SK-N-SH treated with all-trans-retinoic acid at 6 μM for 48 hours (cell line): ENCODE measurements around the gene SMR3A.

Source experiments
- ATAC-seq: fragments of 200-7000 bp; cut with Tn5 transposase; 3 replicates; pipeline ENCODE4 v1.9.1; 2020; ENCODE audit warnings: mild to moderate bottlenecking, moderate library complexity
- ARNTL ChIP-seq: fragments of 450-650 bp; formaldehyde crosslinking; IDR thresholded peaks from 2 replicates; pipeline ENCODE4 v1.5.0; 2020; ENCODE audit warnings: low read depth, mild to moderate bottlenecking, moderate library complexity, borderline replicate concordance
- BACH2 ChIP-seq: fragments of 250-450 bp; sonication (Bioruptor Pico); IDR thresholded peaks from 2 replicates; pipeline ENCODE4 v1.9.0; 2021; ENCODE audit warnings: mild to moderate bottlenecking, borderline replicate concordance
- CSDC2 ChIP-seq: fragments of 250-450 bp; sonication (Bioruptor Pico); IDR thresholded peaks from 2 replicates; pipeline ENCODE4 v1.5.0; 2020; ENCODE audit warnings: mild to moderate bottlenecking, moderate library complexity
- ESRRG ChIP-seq: fragments of 250-450 bp; sonication (Bioruptor Pico); IDR thresholded peaks from 2 replicates; pipeline ENCODE4 v1.6.1; 2021; ENCODE audit warnings: mild to moderate bottlenecking
- GLIS3 ChIP-seq: fragments of 250-450 bp; sonication (Bioruptor Pico); IDR thresholded peaks from 2 replicates; pipeline ENCODE4 v1.5.0; 2020; ENCODE audit warnings: mild to moderate bottlenecking, moderate library complexity
- ISL1 ChIP-seq: fragments of 250-450 bp; sonication (Bioruptor Pico); IDR thresholded peaks from 2 replicates; pipeline ENCODE4 v2.1.2; 2022; ENCODE audit warnings: mild to moderate bottlenecking, moderate library complexity
- OSR1 ChIP-seq: fragments of 250-450 bp; sonication (Bioruptor Pico); IDR thresholded peaks from 2 replicates; pipeline ENCODE4 v1.8.0; 2022; ENCODE audit warnings: moderate library complexity, mild to moderate bottlenecking, inconsistent platforms
- POU6F1 ChIP-seq: fragments of 250-450 bp; sonication (Bioruptor Pico); IDR thresholded peaks from 2 replicates; pipeline ENCODE4 v1.8.0; 2021; ENCODE audit warnings: low read depth, mild to moderate bottlenecking, moderate library complexity, borderline replicate concordance
- PPARA ChIP-seq: fragments of 250-450 bp; sonication (Bioruptor Pico); IDR thresholded peaks from 2 replicates; pipeline ENCODE4 v1.5.0; 2020; ENCODE audit warnings: mild to moderate bottlenecking, borderline replicate concordance
- RARB ChIP-seq: fragments of 250-450 bp; sonication (Bioruptor Pico); IDR thresholded peaks from 2 replicates; pipeline ENCODE4 v1.8.0; 2021; ENCODE audit warnings: mild to moderate bottlenecking, moderate library complexity
- SNAI2 ChIP-seq: fragments of 250-450 bp; sonication (Bioruptor Pico); IDR thresholded peaks from 2 replicates; pipeline ENCODE4 v1.5.0; 2020; ENCODE audit warnings: mild to moderate bottlenecking, moderate library complexity
- TCF4 ChIP-seq: fragments of 250-450 bp; sonication (Bioruptor Pico); IDR thresholded peaks from 2 replicates; pipeline ENCODE4 v1.8.0; 2021; ENCODE audit warnings: mild to moderate bottlenecking, moderate library complexity, borderline replicate concordance
- TOX ChIP-seq: fragments of 250-450 bp; sonication (Bioruptor Pico); IDR thresholded peaks from 2 replicates; pipeline ENCODE4 v1.8.0; 2021; ENCODE audit warnings: mild to moderate bottlenecking, moderate library complexity, borderline replicate concordance
- ZC3H10 ChIP-seq: fragments of 250-450 bp; sonication (Bioruptor Pico); IDR thresholded peaks from 2 replicates; pipeline ENCODE4 v1.5.1; 2021; ENCODE audit warnings: mild to moderate bottlenecking, moderate library complexity
- ZFP3 ChIP-seq: fragments of 250-450 bp; sonication (Bioruptor Pico); IDR thresholded peaks from 2 replicates; pipeline ENCODE4 v1.5.0; 2020; ENCODE audit warnings: mild to moderate bottlenecking, moderate library complexity
- ZFP30 ChIP-seq: fragments of 450-650 bp; formaldehyde crosslinking; IDR thresholded peaks from 2 replicates; pipeline ENCODE4 v1.5.0; 2022; ENCODE audit warnings: mild to moderate bottlenecking, moderate library complexity
- ZNF565 ChIP-seq: fragments of 450-650 bp; formaldehyde crosslinking; conservative IDR thresholded peaks from 2 replicates; pipeline ENCODE4 v1.5.0; 2020; ENCODE audit warnings: low read depth, mild to moderate bottlenecking, moderate library complexity
- ZNF70 ChIP-seq: fragments of 450-650 bp; formaldehyde crosslinking; IDR thresholded peaks from 2 replicates; pipeline ENCODE4 v1.5.0; 2020; ENCODE audit warnings: mild to moderate bottlenecking, moderate library complexity
- ZNF8 ChIP-seq: fragments of 450-650 bp; formaldehyde crosslinking; IDR thresholded peaks from 2 replicates; pipeline ENCODE4 v1.5.0; 2020; ENCODE audit warnings: mild to moderate bottlenecking, moderate library complexity
- TF ChIP-seq, protein P1 (sequence below): fragments of 250-450 bp; sonication (Bioruptor Pico); IDR thresholded peaks from 2 replicates; pipeline ENCODE4 v1.5.1; 2021; ENCODE audit warnings: mild to moderate bottlenecking, moderate library complexity
- TF ChIP-seq, protein P2 (sequence below): fragments of 250-450 bp; sonication (Bioruptor Pico); IDR thresholded peaks from 2 replicates; pipeline ENCODE4 v1.5.0; 2020; ENCODE audit warnings: mild to moderate bottlenecking, moderate library complexity
- TF ChIP-seq, protein P3 (sequence below): fragments of 250-450 bp; sonication (Bioruptor Pico); IDR thresholded peaks from 2 replicates; pipeline ENCODE4 v1.8.0; 2020; ENCODE audit warnings: mild to moderate bottlenecking, moderate library complexity, borderline replicate concordance
- TF ChIP-seq, protein P4 (sequence below): fragments of 250-450 bp; sonication (Bioruptor Pico); IDR thresholded peaks from 2 replicates; pipeline ENCODE4 v1.5.1; 2020; ENCODE audit warnings: low read depth, mild to moderate bottlenecking, moderate library complexity

SMR3A gene

DNA sequence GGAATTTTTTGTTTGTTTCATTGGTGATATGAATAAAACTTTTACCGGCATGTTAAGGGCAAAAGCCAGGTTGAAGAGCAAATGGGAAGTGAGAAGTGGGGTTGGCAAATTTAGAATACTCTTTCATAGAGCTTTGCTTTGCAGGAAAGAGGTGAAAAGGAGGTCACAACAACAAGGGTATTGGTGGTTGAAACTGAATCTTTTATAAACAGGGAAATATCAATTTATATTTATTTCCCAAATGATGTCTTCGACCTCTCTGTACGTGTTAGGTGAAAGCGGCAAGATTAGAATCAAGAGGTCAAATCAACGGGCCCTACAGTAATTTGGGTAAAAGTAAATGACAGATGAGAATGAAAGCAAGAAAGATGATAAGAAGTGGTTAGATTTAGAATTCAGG is 3.4 kb downstream of the SMR3A start:
- ATAC-seq: no peak
- no peak for TF ChIP-seq TOX (CRISPR knock-in tag)

GRCh38 chr4:70365479-70365878 is 4.9 kb downstream of the SMR3A start:
- no peak for TF ChIP-seq ZFP3 (CRISPR knock-in tag)
- no peak for TF ChIP-seq ISL1 (CRISPR knock-in tag)
- no peak for TF ChIP-seq ZNF8
- TF ChIP-seq, protein P1, sequence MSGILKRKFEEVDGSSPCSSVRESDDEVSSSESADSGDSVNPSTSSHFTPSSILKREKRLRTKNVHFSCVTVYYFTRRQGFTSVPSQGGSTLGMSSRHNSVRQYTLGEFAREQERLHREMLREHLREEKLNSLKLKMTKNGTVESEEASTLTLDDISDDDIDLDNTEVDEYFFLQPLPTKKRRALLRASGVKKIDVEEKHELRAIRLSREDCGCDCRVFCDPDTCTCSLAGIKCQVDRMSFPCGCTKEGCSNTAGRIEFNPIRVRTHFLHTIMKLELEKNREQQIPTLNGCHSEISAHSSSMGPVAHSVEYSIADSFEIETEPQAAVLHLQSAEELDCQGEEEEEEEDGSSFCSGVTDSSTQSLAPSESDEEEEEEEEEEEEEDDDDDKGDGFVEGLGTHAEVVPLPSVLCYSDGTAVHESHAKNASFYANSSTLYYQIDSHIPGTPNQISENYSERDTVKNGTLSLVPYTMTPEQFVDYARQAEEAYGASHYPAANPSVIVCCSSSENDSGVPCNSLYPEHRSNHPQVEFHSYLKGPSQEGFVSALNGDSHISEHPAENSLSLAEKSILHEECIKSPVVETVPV (CRISPR knock-in tag): no peak
- no peak for TF ChIP-seq BACH2 (CRISPR knock-in tag)
- TF ChIP-seq, protein P2, sequence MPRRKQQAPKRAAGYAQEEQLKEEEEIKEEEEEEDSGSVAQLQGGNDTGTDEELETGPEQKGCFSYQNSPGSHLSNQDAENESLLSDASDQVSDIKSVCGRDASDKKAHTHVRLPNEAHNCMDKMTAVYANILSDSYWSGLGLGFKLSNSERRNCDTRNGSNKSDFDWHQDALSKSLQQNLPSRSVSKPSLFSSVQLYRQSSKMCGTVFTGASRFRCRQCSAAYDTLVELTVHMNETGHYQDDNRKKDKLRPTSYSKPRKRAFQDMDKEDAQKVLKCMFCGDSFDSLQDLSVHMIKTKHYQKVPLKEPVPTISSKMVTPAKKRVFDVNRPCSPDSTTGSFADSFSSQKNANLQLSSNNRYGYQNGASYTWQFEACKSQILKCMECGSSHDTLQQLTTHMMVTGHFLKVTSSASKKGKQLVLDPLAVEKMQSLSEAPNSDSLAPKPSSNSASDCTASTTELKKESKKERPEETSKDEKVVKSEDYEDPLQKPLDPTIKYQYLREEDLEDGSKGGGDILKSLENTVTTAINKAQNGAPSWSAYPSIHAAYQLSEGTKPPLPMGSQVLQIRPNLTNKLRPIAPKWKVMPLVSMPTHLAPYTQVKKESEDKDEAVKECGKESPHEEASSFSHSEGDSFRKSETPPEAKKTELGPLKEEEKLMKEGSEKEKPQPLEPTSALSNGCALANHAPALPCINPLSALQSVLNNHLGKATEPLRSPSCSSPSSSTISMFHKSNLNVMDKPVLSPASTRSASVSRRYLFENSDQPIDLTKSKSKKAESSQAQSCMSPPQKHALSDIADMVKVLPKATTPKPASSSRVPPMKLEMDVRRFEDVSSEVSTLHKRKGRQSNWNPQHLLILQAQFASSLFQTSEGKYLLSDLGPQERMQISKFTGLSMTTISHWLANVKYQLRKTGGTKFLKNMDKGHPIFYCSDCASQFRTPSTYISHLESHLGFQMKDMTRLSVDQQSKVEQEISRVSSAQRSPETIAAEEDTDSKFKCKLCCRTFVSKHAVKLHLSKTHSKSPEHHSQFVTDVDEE (CRISPR knock-in tag): no peak
- TF ChIP-seq RARB (CRISPR knock-in tag): no peak
- TF ChIP-seq ZNF70: no peak
- TF ChIP-seq PPARA (CRISPR knock-in tag): no peak
- TF ChIP-seq SNAI2: no peak
- no peak for TF ChIP-seq ZFP30 (CRISPR knock-in tag)
- no peak for ATAC-seq

DNA sequence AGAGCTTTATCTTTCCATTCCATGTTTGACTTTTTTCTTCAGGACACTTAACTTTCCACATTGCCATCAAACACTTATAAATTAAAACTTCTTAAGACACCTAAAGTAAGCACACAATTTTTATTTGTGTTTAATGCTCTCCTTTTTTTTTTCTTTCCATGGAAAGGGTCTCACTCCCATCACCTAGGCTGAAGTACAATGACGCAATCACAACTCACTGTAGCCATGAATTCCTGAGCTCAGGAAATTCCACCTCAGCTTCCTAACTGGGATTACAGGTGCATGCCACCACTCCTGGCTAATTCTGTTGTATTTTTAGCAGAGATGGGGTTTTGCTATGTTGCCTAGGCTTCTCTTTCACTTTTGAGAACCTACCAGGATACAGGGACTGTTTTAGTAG is 7.3 kb downstream of the SMR3A start:
- no peak for ATAC-seq
- TF ChIP-seq TCF4 (CRISPR knock-in tag) (no peak), PPARA (CRISPR knock-in tag) (no peak), RARB (CRISPR knock-in tag) (no peak), GLIS3 (CRISPR knock-in tag) (no peak), ESRRG (CRISPR knock-in tag) (no peak), ZNF565 (CRISPR knock-in tag) (no peak), ZC3H10 (CRISPR knock-in tag) (no peak), ARNTL (CRISPR knock-in tag) (no peak), OSR1 (CRISPR knock-in tag) (no peak), CSDC2 (CRISPR knock-in tag) (no peak), ISL1 (CRISPR knock-in tag) (no peak), SNAI2 (no peak), POU6F1 (CRISPR knock-in tag) (no peak)
- TF ChIP-seq, protein P2 (CRISPR knock-in tag): no peak
- TF ChIP-seq, protein P3, sequence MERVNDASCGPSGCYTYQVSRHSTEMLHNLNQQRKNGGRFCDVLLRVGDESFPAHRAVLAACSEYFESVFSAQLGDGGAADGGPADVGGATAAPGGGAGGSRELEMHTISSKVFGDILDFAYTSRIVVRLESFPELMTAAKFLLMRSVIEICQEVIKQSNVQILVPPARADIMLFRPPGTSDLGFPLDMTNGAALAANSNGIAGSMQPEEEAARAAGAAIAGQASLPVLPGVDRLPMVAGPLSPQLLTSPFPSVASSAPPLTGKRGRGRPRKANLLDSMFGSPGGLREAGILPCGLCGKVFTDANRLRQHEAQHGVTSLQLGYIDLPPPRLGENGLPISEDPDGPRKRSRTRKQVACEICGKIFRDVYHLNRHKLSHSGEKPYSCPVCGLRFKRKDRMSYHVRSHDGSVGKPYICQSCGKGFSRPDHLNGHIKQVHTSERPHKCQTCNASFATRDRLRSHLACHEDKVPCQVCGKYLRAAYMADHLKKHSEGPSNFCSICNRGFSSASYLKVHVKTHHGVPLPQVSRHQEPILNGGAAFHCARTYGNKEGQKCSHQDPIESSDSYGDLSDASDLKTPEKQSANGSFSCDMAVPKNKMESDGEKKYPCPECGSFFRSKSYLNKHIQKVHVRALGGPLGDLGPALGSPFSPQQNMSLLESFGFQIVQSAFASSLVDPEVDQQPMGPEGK (CRISPR knock-in tag): no peak
- TF ChIP-seq, protein P1 (CRISPR knock-in tag): no peak
- TF ChIP-seq, protein P4, sequence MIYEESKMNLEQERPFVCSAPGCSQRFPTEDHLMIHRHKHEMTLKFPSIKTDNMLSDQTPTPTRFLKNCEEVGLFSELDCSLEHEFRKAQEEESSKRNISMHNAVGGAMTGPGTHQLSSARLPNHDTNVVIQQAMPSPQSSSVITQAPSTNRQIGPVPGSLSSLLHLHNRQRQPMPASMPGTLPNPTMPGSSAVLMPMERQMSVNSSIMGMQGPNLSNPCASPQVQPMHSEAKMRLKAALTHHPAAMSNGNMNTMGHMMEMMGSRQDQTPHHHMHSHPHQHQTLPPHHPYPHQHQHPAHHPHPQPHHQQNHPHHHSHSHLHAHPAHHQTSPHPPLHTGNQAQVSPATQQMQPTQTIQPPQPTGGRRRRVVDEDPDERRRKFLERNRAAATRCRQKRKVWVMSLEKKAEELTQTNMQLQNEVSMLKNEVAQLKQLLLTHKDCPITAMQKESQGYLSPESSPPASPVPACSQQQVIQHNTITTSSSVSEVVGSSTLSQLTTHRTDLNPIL (CRISPR knock-in tag): no peak
